Measurements from ENCODE around the gene LAMC3.

Gene LAMC3

DNA sequence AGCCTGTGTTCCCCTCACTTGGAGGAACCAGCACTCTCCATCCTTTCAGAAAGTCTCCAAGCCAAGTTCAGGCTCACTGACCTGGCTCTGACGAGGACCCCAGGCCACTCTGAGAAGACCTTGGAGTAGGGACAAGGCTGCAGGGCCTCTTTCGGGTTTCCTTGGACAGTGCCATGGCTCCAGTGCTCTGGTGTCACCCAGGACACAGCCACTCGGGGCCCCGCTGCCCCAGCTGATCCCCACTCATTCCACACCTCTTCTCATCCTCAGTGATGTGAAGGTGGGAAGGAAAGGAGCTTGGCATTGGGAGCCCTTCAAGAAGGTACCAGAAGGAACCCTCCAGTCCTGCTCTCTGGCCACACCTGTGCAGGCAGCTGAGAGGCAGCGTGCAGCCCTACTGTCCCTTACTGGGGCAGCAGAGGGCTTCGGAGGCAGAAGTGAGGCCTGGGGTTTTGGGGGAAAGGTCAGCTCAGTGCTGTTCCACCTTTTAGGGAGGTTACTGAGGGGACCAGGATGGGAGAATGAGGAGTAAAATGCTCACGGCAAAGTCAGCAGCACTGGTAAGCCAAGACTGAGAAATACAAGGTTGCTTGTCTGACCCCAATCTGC, 111.8 kb downstream of the LAMC3 start:
- no peak overlapping the region for H3K4me3 ChIP-seq (replicated peaks in 1 of 2; ENCODE audit: low read depth in 2 of 2, low read length in 2 of 2)
- TF ChIP-seq, protein P1, sequence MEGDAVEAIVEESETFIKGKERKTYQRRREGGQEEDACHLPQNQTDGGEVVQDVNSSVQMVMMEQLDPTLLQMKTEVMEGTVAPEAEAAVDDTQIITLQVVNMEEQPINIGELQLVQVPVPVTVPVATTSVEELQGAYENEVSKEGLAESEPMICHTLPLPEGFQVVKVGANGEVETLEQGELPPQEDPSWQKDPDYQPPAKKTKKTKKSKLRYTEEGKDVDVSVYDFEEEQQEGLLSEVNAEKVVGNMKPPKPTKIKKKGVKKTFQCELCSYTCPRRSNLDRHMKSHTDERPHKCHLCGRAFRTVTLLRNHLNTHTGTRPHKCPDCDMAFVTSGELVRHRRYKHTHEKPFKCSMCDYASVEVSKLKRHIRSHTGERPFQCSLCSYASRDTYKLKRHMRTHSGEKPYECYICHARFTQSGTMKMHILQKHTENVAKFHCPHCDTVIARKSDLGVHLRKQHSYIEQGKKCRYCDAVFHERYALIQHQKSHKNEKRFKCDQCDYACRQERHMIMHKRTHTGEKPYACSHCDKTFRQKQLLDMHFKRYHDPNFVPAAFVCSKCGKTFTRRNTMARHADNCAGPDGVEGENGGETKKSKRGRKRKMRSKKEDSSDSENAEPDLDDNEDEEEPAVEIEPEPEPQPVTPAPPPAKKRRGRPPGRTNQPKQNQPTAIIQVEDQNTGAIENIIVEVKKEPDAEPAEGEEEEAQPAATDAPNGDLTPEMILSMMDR (IDR thresholded peaks at IDR 0.05; ENCODE audit: low read depth, low read length) = no peak
- DNase-seq (ENCODE audit: low read depth in 2 of 2) = no peak

DNA sequence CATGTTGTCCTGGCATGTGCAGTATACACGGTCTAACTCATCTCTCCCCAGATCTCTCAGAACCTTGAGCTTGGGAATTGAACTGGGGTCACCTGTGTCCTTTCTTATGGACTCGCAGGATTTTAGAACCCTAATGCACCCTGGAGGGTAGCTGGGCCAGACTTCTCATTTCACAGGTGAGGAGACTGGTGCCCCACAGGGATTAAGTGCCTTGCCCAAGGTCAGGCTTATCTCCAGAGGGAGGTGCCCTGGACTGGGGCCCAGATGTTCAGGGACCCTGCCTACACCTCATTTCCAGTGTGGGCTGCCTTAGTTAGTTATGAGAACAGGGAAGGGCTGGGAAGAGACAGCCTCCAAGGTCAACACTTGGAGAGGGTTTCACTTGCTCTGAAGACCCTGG, 112.4 kb downstream of the LAMC3 start:
- TF ChIP-seq, protein P1 (IDR thresholded peaks at IDR 0.05; ENCODE audit: low read depth, low read length) = no peak
- DNase-seq (ENCODE audit: low read depth in 2 of 2) = no peak
- H3K4me3 ChIP-seq (replicated peaks in 1 of 2; ENCODE audit: low read depth in 2 of 2, low read length in 2 of 2) = no peak overlapping the region

DNA sequence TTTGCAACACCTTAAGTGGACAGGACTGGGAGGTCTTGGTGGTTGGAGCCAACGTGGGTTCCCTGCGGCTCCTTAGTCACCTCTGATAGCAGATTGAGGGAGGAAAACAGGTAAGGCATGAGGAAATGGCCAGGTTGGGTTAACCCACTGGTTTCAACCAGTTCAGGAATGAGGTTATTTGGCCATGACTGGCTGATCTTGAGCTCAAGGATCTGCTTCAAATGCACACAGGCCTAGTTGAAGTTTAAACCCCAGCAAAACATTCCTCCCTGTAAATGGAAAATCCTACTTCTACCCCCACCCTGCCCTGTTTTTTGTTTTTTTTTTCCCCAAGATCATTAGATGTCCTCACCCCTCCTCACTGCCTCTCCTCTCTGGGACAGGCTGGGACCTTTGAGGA, 113.2 kb downstream of the LAMC3 start:
- H3K4me3 ChIP-seq (replicated peaks in 1 of 2; ENCODE audit: low read depth in 2 of 2, low read length in 2 of 2) = no peak overlapping the region
- DNase-seq (ENCODE audit: low read depth in 2 of 2) = no peak
- TF ChIP-seq, protein P1 (IDR thresholded peaks at IDR 0.05; ENCODE audit: low read depth, low read length) = no peak

- peak overlapping the region; percentile 96 to 97 for H3K4me3 ChIP-seq (replicated peaks in 1 of 2; ENCODE audit: low read depth in 2 of 2, low read length in 2 of 2)
- TF ChIP-seq, protein P1 (IDR thresholded peaks at IDR 0.05; ENCODE audit: low read depth, low read length) = no peak
Measured at GRCh38 chr9:131125038-131125287, 116.0 kb downstream of the LAMC3 start.

DNA sequence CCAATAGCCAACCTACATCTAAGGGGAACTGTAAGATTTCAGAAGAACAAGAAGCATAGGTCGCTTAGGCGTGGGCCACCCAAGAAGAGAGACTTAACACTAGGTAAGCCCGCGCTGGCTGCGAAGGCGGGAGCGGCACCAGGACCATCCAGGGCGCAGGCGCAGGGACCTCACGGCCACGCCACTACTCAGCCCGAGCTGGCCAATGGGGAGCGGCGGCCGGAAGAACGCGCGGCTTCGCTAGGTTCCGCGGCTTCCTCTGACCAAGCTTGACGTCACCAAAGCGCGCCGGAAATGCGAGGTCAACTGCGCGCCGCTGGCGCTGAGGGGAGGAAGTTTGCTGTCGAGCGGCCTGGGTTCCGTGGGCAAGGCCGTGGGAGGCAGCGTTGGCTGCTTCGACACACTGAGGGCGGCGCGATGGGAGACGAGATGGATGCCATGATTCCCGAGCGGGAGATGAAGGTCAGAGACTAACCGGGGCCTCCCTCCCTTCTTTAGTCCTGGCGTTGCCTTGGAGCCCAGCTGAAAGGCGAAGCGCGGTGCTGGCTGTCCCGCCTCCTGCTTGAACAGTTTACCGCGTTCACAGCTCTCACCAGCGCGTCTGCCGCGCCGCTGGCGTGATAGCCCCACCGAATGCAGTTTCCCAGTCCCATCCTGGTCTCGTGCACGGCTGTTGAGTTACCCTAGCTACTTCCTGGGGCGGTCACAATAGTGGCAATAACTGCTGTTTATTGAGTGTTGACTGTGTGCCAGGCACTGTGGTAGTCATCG, 116.5 kb downstream of the LAMC3 start, which contains the start of gene NUP214:
Gene NUP214 (plus strand): TSS at position 299 of the 771 bp plus-strand sequence. CDS start 119 bp downstream, at position 418.
- peak within 1 kb of the TSS; percentile 96 to 97 for H3K4me3 ChIP-seq (replicated peaks in 1 of 2; ENCODE audit: low read depth in 2 of 2, low read length in 2 of 2)
- TF ChIP-seq, protein P1 (IDR thresholded peaks at IDR 0.05; ENCODE audit: low read depth, low read length) = no peak
- peak; percentile 98 for DNase-seq (ENCODE audit: low read depth in 2 of 2)

More at GRCh38 chr9:131125038-131125287, 116.0 kb downstream of the LAMC3 start:
- peak in 1 of 2 donors; percentile 10 for DNase-seq (ENCODE audit: low read depth in 2 of 2)

GRCh38 chr9:131126059-131126426, 117.1 kb downstream of the LAMC3 start:
- H3K4me3 ChIP-seq (replicated peaks in 1 of 2; ENCODE audit: low read depth in 2 of 2, low read length in 2 of 2) = peak overlapping the region; percentile 96 to 97
- TF ChIP-seq, protein P1 (IDR thresholded peaks at IDR 0.05; ENCODE audit: low read depth, low read length) = no peak
- DNase-seq (ENCODE audit: low read depth in 2 of 2) = no peak

All from cardiac fibroblast (primary cell).